Mucosa of descending colon (tissue), 3 donors: ENCODE measurements around the gene PKP3. TPM values are rescaled to one million over a fixed set of nuclear protein-coding genes. Genes with fewer than 3 reads are reported as not detected.
"Not testable (repeated sequence)": the region's sequence is repeated elsewhere in the genome, so short reads cannot be mapped to it uniquely, and the experiment has no call there.

ENCODE experiments used
- ATAC-seq: fragments of 200-7000 bp; cut with Tn5 transposase; one replicate; pipeline ENCODE4 v1.9.1; 2020; ENCODE audit warnings: mild to moderate bottlenecking, moderate library complexity
- DNase-seq, 3 donors: peaks; one replicate each; pipeline ENCODE4 v3.0.0-alpha.2; 2020
- H3K36me3 ChIP-seq: fragments of 200-600 bp; one replicate; pipeline ENCODE4 v1.8.0; 2021; ENCODE audit warnings: low read depth, mild to moderate bottlenecking
- H3K4me1 ChIP-seq: fragments of 200-600 bp; one replicate; pipeline ENCODE4 v1.8.0; 2021; ENCODE audit warnings: low read depth, mild to moderate bottlenecking
- H3K4me3 ChIP-seq: fragments of 200-600 bp; one replicate; pipeline ENCODE4 v1.8.0; 2021; ENCODE audit warnings: mild to moderate bottlenecking
- H3K9me3 ChIP-seq: fragments of 200-600 bp; one replicate; pipeline ENCODE4 v1.8.0; 2021; ENCODE audit warnings: mild to moderate bottlenecking
- intact Hi-C, 2 donors: fragments of 100-400 bp; cut with DNase I in 1 of 2; cut with micrococcal nuclease in 1 of 2; formaldehyde crosslinking; loops; one replicate each; pipeline versions ENCODE4 v1.11.0 to v1.11.1; 2022; cut with DNase I, micrococcal nuclease
- total RNA-seq, 3 donors: library from RNA; stranded (reverse); fragmentation: NEBNext Ultra II Directional in 2 of 3; extraction: Animal tissue kit (Norgen Biotek cat#: 25700) in 2 of 3; gene quantifications; one replicate each; pipeline versions ENCODE4 v1.2.1 to v1.2.4, GENCODE V29; 2021 to 2023
- TF ChIP-seq, protein P1 (sequence below): fragments of 200-600 bp; IDR thresholded peaks from one replicate; pipeline ENCODE4 v1.8.0; 2022; ENCODE audit warnings: antibody characterized with exemption, mild to moderate bottlenecking
- donor health status: DM: no; HTN: no; CAD: no; lungs with moderate emphysema.
- donor health status: DM: no; HTN: no; CAD: no.
- donor health status: DM: no; HTN: yes; CAD: no.

The PKP3 gene
- total RNA-seq, 3 donors from 2014 or later: 73.3 to 174 (median 143) TPM

DNA sequence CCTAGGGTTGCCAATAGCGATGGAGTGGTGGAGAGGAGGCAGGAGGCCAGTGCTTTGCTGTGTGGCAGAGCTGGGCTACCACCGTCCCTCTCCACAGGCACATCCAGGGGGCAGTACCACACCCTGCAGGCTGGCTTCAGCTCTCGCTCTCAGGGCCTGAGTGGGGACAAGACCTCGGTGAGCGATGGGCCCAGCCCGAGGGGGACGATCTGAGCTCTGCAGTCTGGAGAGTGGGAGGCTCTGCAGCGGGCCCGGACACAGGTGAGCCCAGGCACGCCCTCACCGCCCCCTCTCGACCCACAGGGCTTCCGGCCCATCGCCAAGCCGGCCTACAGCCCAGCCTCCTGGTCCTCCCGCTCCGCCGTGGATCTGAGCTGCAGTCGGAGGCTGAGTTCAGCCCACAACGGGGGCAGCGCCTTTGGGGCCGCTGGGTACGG is 2.5 kb downstream of the PKP3 start:
- DNase-seq (peak in 1 of 3 donors; percentile 55), ATAC-seq (no peak)
- intact Hi-C loops: no loop called here
- TF ChIP-seq, protein P1, sequence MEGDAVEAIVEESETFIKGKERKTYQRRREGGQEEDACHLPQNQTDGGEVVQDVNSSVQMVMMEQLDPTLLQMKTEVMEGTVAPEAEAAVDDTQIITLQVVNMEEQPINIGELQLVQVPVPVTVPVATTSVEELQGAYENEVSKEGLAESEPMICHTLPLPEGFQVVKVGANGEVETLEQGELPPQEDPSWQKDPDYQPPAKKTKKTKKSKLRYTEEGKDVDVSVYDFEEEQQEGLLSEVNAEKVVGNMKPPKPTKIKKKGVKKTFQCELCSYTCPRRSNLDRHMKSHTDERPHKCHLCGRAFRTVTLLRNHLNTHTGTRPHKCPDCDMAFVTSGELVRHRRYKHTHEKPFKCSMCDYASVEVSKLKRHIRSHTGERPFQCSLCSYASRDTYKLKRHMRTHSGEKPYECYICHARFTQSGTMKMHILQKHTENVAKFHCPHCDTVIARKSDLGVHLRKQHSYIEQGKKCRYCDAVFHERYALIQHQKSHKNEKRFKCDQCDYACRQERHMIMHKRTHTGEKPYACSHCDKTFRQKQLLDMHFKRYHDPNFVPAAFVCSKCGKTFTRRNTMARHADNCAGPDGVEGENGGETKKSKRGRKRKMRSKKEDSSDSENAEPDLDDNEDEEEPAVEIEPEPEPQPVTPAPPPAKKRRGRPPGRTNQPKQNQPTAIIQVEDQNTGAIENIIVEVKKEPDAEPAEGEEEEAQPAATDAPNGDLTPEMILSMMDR: no peak
- Histone ChIP-seq H3K36me3 (peaks cover 4% of the 10 kb centered on the region), H3K4me3 (no peak overlapping the region), H3K9me3 (no peaks in the 10 kb centered on the region), H3K4me1 (peaks cover 9% of the 10 kb centered on the region)

DNA sequence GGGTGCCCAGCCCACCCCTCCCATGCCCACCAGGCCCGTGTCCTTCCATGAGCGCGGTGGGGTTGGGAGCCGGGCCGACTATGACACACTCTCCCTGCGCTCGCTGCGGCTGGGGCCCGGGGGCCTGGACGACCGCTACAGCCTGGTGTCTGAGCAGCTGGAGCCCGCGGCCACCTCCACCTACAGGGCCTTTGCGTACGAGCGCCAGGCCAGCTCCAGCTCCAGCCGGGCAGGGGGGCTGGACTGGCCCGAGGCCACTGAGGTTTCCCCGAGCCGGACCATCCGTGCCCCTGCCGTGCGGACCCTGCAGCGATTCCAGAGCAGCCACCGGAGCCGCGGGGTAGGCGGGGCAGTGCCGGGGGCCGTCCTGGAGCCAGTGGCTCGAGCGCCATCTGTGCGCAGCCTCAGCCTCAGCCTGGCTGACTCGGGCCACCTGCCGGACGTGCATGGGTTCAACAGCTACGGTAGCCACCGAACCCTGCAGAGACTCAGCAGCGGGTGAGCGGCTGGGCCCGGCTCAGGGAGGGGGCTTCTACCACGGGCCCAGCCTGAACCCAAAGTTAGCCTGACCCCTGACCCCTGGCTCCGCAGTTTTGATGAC is 3.0 kb downstream of the PKP3 start:
- peaks cover 9% of the 10 kb centered on the region for H3K4me1 ChIP-seq
- no peak for ATAC-seq
- no peaks in the 10 kb centered on the region for H3K9me3 ChIP-seq
- no peak overlapping the region for H3K4me3 ChIP-seq
- DNase-seq: peak in 2 of 3 donors; percentile 55 to 67
- TF ChIP-seq, protein P1: no peak
- intact Hi-C loops: no loop called here
- H3K36me3 ChIP-seq: peaks cover 4% of the 10 kb centered on the region

- ATAC-seq (no peak), DNase-seq (no peak)
- intact Hi-C loops: no loop called here
- H3K4me1 ChIP-seq: peaks cover 9% of the 10 kb centered on the region
- peaks cover 4% of the 10 kb centered on the region for H3K36me3 ChIP-seq
- H3K9me3 ChIP-seq: no peaks in the 10 kb centered on the region
- H3K4me3 ChIP-seq: no peak overlapping the region
- TF ChIP-seq, protein P1: no peak
Measured at GRCh38 chr11:398826-399225, 4.8 kb downstream of the PKP3 start.

DNA sequence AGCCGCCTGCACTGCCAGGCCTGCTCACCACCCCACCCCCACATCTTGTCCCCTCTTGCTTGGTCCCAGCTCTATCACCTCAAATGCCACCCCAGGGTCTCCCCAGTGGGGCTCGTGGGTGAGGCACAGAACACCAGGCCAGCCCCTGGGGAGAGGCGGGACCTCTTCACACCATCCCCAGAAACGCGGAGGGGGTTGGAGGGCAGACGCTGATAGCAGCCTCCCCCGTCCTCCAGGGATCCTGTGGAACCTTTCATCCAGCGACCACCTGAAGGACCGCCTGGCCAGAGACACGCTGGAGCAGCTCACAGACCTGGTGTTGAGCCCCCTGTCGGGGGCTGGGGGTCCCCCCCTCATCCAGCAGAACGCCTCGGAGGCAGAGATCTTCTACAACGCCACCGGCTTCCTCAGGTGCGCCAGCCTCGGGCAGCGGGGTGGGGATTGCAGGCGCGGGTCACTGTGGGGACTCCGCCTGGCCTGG is 5.8 kb downstream of the PKP3 start:
- peaks cover 4% of the 10 kb centered on the region for H3K36me3 ChIP-seq
- ATAC-seq (no peak), DNase-seq (no peak)
- TF ChIP-seq, protein P1: no peak
- intact Hi-C loops: no loop called here
- H3K4me1 ChIP-seq: peaks cover 9% of the 10 kb centered on the region
- no peak overlapping the region for H3K4me3 ChIP-seq
- H3K9me3 ChIP-seq: no peaks in the 10 kb centered on the region

- peaks cover 4% of the 10 kb centered on the region for H3K36me3 ChIP-seq
- TF ChIP-seq, protein P1: no peak
- H3K4me1 ChIP-seq: peaks cover 7% of the 10 kb centered on the region
- intact Hi-C loops: no loop called here
- H3K9me3 ChIP-seq: no peaks in the 10 kb centered on the region
- peak in 1 of 3 donors; percentile 51 for DNase-seq
- no peak overlapping the region for H3K4me3 ChIP-seq
- no peak for ATAC-seq
Measured at GRCh38 chr11:400241-400689, 6.3 kb downstream of the PKP3 start.

DNA sequence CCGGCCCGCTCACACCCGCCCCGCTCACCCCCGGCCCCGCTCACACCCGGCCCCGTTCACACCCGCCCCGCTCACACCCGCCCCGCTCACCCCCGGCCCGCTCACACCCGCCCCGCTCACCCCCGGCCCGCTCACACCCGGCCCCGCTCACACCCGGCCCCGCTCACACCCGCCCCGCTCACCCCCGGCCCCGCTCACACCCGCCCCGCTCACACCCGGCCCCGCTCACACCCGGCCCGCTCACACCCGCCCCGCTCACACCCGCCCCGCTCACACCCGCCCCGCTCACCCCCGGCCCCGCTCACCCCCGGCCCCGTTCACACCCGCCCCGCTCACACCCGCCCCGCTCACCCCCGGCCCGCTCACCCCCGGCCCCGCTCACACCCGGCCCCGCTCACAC is 7.2 kb downstream of the PKP3 start:
- H3K4me1 ChIP-seq, ATAC-seq, DNase-seq, H3K9me3 ChIP-seq, intact Hi-C loops, H3K36me3 ChIP-seq, H3K4me3 ChIP-seq: not testable (repeated sequence)
